ENCODE data around the gene GNPDA1.

Gene GNPDA1

DNA sequence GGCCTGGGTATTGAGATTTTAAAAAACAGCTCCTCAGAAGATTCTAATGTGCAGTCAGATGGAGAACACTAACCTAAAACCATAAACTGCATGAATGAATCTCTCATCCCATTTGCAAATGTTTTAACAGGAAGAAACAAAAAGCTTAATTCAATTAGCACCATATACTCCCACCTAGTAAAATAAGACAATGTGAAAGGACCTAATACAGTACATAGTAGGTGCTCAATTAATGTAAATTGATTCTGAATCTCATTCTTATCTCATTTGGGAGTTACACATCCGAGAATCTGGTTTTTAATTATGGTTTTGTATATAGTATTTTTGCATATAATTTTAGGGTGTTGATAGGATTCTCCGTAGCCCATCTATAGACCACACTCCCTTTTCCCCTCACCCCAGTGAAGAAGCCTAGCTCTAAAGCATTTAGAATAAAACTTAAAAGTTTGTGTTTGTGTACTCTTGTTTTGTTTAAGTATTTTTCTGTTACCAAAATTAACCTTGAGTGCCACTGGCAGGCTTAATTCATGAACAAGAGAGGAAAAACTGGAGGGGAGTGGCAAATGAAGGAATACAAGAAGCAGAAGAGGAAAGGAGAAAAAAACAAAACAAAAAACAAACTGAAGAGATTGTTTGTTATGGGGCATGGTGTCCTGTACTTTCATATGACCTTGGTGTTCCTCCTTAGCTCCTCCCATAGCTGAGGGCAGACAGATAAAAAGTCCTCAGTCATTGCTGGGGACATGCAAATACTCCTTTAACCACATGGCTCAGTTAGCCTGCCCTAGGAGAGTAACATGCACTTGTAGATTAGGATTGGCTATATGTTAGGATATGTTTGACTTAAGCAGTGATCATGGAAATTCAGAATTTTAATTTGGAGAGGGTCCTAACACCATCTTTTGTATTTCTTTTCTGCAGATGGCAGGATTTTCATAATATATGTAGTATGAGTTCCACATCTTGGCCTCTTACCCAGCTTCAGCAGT is 42.8 kb downstream of the GNPDA1 start:
- peak overlapping the region; percentile 60 for H3K4me3 ChIP-seq (ENCODE audit: low read length)
- DNase-seq (ENCODE audit: low read depth): no peak
- TF ChIP-seq, protein P1, sequence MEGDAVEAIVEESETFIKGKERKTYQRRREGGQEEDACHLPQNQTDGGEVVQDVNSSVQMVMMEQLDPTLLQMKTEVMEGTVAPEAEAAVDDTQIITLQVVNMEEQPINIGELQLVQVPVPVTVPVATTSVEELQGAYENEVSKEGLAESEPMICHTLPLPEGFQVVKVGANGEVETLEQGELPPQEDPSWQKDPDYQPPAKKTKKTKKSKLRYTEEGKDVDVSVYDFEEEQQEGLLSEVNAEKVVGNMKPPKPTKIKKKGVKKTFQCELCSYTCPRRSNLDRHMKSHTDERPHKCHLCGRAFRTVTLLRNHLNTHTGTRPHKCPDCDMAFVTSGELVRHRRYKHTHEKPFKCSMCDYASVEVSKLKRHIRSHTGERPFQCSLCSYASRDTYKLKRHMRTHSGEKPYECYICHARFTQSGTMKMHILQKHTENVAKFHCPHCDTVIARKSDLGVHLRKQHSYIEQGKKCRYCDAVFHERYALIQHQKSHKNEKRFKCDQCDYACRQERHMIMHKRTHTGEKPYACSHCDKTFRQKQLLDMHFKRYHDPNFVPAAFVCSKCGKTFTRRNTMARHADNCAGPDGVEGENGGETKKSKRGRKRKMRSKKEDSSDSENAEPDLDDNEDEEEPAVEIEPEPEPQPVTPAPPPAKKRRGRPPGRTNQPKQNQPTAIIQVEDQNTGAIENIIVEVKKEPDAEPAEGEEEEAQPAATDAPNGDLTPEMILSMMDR (conservative IDR thresholded peaks at IDR 0.05; ENCODE audit: low read depth, low read length): no peak

DNA sequence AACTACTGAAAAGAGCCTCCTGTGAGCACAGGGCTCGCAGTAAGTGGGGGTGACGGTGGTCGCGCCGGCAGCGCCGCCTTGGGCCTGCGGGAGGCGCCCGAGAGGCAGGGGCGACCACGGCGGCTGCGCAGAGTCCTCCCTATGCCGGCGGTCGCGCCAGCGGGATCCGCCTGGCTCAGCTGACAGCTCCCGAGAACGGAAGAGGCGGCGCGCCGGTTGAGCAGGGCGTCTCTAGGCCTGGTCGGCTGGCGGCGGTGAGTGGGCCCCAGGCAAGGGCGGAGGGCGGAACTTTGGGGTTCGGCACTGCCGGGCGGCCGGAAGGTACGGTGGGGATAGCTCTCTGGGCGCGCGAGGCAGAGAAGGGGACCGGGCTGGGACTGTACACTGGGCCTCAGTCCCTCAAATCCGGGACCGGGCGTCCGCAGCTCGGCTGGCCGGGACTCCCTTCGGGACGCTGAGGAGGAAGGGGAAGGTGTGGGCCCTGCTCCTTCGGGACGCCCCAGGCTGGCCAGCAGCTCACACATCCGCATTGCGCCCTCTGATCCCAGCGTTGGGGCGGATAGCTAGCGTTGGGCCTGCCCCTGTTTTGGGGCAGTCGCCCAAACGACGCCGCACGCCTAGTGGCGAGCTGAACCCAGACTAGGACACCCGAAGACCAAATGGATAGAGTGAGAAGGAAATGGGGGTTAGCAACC is 43.8 kb downstream of the GNPDA1 start, which contains the start of gene RNF14:
TSS of gene RNF14 (plus strand) at position 192 of the 695 bp plus-strand sequence. CDS start 4,484 bp downstream, outside the sequence.
- TF ChIP-seq, protein P1 (conservative IDR thresholded peaks at IDR 0.05; ENCODE audit: low read depth, low read length): peak; percentile 68
- H3K4me3 ChIP-seq (ENCODE audit: low read length): peak within 1 kb of the TSS; percentile 60

GRCh38 chr5:141966963-141967333 is 45.9 kb downstream of the GNPDA1 start:
- TF ChIP-seq, protein P1 (conservative IDR thresholded peaks at IDR 0.05; ENCODE audit: low read depth, low read length): no peak
- DNase-seq (ENCODE audit: low read depth): no peak
- H3K4me3 ChIP-seq (ENCODE audit: low read length): no peak overlapping the region

More for the DNA sequence above, 43.8 kb downstream of the GNPDA1 start, which contains the start of gene RNF14:
- DNase-seq (ENCODE audit: low read depth): peak; percentile 74

DNA sequence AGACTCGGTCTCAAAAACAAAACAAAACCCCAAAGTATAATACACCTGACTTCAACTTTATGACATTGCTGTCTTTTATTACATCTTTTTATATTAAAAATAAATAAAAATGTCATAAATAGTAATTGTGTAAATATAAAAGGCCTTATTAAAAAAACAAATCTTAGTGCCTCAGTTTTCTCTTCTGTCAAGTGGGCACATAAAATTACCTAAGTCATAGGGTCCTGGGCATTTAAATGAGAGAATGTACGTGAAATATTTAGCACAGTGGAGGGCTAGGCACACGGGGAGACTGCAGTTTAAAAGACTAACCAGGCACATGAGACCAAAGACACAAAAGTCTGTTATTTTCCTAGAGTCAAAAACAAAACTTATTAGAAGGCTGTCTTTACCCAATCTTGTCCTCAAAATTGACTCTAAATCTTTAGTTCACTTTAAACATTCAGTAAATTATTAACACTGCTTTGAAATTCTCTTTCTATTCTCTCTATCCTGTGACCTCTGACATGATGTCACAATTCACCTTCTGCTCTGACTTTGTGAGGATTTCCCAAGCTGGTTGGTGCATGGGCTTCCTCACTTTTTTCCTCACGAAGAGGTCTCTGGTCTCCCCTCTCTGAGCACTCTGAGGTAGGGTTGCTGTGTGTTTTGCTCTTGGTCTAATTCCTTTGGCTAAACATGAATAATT is 46.4 kb downstream of the GNPDA1 start:
- no peak for DNase-seq (ENCODE audit: low read depth)
- TF ChIP-seq, protein P1 (conservative IDR thresholded peaks at IDR 0.05; ENCODE audit: low read depth, low read length): no peak
- H3K4me3 ChIP-seq (ENCODE audit: low read length): no peak overlapping the region

GRCh38 chr5:141965071-141965470 is 47.8 kb downstream of the GNPDA1 start:
- TF ChIP-seq, protein P1 (conservative IDR thresholded peaks at IDR 0.05; ENCODE audit: low read depth, low read length): no peak
- no peak overlapping the region for H3K4me3 ChIP-seq (ENCODE audit: low read length)
- no peak for DNase-seq (ENCODE audit: low read depth)

DNA sequence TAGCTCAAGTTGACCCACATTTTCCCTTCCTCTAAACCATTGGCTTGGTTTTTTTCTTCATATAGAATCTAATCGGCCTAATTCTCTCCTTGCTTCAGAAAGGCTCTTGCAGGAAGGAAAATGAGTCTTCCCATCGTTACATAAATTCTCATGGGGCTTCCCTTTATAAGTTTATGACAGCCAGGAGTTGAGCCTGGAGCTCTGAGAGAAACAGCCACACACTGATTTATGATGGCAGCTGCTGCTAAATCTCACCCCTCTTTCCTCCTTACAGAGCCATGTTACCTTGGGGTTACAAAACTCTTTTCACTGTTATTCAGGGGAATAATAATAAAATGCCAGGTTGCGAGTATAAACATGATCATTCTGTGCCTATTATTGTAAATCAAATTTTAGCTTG is 49.1 kb downstream of the GNPDA1 start:
- no peak for DNase-seq (ENCODE audit: low read depth)
- TF ChIP-seq, protein P1 (conservative IDR thresholded peaks at IDR 0.05; ENCODE audit: low read depth, low read length): no peak
- no peak overlapping the region for H3K4me3 ChIP-seq (ENCODE audit: low read length)

Measured in retinal pigment epithelial cell (primary cell).